HG02588 (cell line): ENCODE measurements around the gene NLK.
"Not testable (repeated sequence)": the region's sequence is repeated elsewhere in the genome, so short reads cannot be mapped to it uniquely, and the experiment has no call there.

Source experiments
- ATAC-seq: cut with Tn5 transposase; IDR thresholded peaks from one replicate; pipeline ENCODE4 v1.9.1; 2021; ENCODE audit warnings: mild to moderate bottlenecking, moderate library complexity; ENCODE audit not compliant: unreplicated experiment

Gene NLK

GRCh38 chr17:28187931-28188330, 145.5 kb downstream of the NLK start:
- ATAC-seq: no peak

DNA sequence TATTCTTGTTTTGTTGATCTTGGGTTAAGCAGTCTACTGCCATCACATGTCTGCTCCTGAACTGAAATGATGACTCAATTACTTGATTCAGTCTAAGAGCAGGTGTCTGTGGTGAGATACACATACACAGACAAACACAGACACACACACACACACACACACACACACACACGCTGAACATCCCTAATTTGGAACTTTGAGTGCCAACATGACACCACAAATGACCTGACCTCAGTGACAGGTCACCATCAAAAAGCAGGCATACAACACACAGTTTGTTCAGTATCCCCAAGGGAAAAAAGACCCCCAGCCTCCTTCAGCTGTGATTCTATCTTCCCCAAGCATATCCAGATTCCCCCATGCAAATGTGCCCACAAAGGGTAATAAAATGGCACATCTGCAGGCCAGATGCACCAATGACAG, 146.4 kb downstream of the NLK start:
- ATAC-seq: no peak

GRCh38 chr17:28189667-28190066, 147.2 kb downstream of the NLK start:
- ATAC-seq: no peak

DNA sequence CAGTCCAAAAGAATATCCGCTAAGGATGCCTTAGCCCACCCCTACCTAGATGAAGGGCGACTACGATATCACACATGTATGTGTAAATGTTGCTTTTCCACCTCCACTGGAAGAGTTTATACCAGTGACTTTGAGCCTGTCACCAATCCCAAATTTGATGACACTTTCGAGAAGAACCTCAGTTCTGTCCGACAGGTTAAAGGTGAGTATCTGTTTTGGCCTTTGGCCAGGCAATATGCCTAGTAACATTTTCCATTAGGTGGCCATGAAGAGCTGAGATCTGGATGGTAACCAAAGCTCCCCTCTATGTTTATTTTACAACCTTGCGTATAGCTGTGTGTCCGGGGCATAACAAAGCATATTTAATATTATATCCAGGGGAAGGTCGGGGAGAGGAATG, 148.5 kb downstream of the NLK start:
- ATAC-seq: no peak

- ATAC-seq: no peak
Observed at GRCh38 chr17:28193241-28193640, 150.8 kb downstream of the NLK start.

DNA sequence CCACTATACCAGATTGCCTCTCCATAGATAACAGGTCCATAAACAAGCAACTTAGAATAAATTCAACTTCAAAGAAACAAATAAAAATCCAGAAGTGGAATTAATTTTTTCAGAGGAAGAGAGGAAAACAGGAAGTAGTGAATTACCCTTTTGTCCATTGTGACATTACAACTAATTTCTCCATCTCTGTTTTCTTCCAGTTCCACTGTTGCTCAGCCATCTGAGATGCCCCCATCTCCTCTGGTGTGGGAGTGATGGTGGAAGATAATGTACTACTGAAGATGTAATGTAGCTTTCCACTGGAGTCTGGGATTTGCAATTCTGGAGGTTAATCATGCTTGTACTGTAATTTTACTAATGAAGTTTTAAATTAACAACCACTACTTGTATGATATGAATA, 151.9 kb downstream of the NLK start:
- no peak for ATAC-seq

DNA sequence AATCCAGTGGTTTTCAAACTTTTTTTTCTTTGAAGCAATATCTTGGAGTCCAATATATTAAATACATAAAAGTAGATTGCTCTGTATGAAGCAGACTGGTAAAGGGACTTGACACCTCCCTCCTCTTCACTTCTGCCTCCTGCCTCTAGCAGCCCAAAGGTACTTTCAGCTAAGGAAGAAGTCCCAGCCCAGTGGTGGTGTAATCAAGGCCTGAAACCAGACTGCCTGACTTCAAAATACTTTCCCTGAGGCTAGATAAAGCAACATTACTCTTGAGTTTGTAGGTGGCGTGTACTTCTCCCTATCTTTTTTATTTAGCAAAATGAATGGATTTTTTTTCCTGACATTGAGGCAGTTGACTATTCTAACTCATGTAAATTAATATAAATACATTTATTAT, 154.2 kb downstream of the NLK start:
- ATAC-seq: no peak

DNA sequence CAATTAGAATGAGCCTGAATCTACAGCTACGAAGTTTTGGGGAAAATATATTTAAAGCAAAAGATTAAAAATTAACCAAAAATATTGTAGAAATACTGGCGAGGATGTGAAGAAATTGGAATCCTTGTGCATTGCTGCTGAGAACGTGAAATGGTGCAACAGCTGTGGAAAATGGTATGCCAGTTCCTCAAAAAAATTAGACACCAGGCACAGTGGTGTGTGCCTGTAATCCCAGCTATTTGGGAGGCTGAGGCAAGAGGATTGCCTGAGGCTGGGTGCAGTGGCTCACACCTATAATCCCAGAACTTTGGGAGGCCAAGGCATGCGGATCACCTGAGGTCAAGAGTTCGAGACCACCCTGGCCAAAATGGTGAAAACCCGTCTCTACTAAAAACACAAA, 156.6 kb downstream of the NLK start:
- ATAC-seq: no peak

- no peak for ATAC-seq
Observed at GRCh38 chr17:28199728-28200127, 157.3 kb downstream of the NLK start.

- ATAC-seq: no peak
Observed at GRCh38 chr17:28201315-28201714, 158.8 kb downstream of the NLK start.

- no peak for ATAC-seq
Observed at GRCh38 chr17:28204244-28204643, 161.8 kb downstream of the NLK start.

DNA sequence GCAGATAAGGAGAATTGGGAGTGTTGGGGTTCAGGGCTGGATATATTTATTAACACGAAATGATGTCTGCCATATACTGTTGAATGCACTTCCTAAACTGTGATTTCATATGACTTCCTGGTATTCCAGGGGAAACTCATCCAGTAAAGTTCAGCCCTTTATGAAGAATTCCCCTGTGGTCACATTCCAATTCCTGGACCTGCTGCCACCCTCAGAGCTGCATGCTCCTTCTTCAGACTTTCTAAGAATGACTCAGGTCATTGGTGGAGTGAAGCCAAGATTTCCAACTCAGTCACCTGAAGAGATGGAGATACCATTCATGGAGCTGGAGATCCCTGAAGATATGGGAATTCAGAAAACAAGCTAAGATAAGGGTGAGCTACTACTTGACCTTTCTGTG, 162.3 kb downstream of the NLK start:
- ATAC-seq: no peak

DNA sequence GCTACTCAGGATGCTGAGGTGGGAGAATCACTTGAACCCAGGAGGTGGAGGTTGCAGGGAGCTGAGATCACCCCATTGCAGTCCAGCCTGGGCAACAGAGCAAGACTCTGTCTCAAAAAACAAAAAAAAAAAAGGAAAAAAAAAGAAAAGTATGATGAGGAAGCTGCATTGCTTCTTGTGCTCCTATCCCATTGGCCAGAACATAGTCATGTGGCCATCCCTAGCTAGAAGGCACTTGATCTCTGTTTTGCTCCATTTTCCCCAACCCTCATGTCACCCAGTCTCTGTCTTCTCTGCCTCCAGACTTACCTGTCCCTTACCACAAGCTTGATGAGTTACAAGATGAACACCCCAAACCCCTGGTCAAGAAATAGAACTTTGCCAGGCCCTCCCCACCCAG, 163.8 kb downstream of the NLK start:
- ATAC-seq: no peak

DNA sequence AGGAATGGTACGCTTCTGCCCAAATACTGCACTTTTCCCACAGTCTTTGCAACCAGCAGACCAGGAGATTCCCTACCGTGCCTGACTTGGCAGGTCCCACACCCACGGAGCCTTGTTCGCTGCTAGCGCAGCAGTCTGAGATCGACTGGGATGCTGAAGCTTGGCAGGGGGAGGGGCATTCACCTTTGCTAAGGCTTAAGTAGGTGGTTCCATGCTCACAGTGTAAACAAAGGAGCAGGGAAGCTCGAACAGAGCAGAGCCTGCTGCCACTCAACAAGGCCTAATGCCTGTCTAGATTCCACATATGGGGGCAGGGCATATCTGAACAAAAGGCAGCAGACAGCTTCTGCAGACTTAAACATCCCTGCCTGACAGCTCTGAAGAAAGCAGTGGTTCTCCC, 169.3 kb downstream of the NLK start:
- no peak for ATAC-seq

DNA sequence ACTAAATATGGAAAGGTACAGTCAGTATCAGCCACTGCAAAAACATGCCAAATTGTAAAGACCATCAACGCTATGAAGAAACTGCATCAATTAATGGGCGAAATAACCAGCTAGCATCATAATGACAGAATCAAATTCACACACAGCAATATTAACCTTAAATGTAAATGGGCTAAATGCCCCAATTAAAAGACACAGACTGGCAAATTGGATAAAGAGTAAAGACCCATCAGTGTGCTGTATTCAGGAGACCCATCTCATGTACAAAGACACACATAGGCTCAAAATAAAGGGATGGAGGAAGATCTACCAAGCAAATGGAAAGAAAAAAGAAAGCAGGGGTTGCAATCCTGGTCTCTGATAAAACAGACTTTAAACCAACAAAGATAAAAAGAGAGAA, 171.1 kb downstream of the NLK start:
- not testable (repeated sequence) for ATAC-seq

DNA sequence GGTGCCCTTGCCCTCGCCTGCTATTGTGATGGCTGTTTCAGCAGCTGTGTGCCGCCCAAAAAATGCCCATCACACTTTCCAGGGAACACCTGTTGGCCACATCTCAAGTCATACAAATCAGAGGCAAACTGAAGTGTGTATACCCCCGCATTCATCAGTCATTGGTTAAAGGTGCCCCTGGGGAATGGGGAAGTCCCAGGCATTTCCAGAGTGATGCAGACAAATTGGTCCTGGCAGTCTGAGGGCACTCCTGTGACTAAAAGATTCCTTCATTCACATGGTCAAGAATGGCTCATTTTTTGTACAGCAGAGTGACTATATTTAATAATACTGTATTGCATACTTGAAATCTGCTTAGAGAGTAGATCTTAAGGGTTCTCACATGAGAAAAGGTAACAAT, 173.6 kb downstream of the NLK start:
- ATAC-seq: no peak

- no peak for ATAC-seq
Observed at GRCh38 chr17:28216528-28216927, 174.1 kb downstream of the NLK start.

GRCh38 chr17:28219771-28220170, 177.3 kb downstream of the NLK start:
- ATAC-seq: no peak

DNA sequence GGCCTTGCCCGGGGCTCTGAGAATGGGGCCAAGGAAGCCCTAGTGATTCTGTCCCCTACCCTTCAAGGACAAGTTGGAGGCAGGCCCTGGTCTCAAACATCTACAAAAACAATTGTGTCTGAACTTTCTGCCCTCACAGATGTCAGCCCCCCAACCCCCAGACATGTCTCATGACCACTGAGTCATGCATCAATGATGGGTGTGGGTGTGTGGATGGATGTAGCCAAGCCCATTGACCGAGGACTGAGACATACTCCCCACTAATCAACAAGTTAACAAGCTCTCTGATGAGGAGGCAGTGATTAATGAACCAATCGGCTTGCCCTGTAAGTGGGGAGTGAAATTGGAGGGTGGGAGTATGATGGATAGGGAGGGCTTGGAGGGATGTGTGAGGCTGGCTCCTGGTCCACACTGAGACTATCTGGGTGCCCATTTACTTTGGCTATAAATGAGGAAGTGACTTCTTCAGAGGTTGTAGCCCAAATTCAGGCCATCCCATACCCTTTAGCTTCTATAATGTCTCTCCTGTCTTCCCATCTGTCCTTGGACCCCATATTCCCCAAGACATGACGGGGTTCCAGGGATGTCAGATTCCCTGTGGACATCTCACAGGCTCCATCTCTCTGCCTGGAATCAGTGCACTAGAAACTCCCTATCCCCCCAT, 179.4 kb downstream of the NLK start:
- no peak for ATAC-seq

DNA sequence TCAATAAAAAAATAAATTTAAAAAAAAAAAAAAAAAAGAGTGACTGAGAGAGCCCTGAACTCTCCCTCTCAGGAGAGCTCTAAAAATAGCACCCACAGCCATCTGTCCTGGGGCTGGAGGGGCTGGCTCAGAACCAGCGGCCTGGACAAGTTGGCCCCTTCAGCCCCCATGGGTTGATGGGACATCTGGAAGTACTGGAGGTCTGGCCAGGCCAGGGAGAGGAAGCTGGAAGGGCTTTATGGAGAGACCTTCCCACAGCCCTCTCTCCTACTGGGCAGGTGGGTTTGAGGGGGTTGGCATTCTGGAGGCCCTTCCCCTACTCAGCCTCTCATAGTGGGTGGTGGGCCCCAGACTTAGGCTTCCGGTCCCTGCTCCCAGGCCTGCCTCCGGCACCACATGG, 182.8 kb downstream of the NLK start:
- ATAC-seq: no peak

- no peak for ATAC-seq
Observed at GRCh38 chr17:28225867-28226266, 183.4 kb downstream of the NLK start.

GRCh38 chr17:28226563-28227315, 184.3 kb downstream of the NLK start:
- ATAC-seq: no peak
